NCI-H446 treated with DMSO at 0.1 percent for 48 hours (cell line): ENCODE data around the gene TLL1.
A peak's percentile ranks its signal among the peaks of the same experiment; 100 is the strongest.

Source experiments
- DNase-seq: peaks from one replicate; lab custom pipeline; 2025; lab: John Stamatoyannopoulos, UW

Gene TLL1

DNA sequence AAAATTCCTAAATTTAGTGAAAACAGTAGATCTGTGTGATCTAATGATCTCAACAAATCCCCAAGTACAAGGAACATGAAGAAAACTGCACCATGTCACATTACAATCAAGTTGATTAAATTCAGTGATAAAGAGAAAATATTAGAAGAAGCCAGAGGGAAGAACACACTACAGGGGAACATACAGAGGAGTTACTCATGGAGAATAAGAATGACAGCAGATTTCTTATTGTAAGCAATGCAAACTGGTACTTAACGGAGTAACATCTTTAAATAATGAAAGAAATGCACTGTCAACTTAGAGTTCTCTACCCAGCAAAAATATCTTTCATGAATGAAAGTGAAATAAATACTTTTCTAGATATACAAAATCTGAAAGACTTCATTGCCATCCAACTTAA lies 21.1 kb downstream of the TLL1 start:
- no peak for DNase-seq

DNA sequence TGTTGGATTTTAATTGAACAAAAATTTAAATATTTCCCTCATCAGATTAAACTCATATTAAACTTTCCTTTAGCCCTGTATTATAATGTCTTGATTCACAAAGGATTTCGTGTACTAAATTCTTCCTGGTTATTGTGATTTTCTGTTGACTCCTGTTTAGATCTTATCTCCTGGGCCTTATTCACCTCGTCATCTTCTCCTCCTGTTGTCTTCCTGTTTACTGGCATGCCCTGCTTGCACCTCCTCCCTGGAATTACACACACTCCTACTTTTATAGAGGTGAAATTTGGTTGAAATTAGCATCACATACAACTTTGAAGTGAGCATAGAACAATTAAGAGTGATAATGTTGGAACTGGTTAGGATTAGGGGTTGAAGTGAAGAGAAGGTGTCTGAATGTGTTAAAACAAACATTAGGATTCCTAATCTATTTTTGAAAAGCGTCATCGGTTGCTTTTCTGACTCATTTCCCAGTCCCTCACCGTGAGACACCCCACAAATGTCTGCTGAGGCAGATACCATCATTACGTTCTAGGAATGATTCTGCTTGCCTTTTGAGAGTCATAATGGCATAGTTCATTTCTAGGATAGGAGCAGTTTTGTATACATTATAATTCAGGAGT lies 32.5 kb downstream of the TLL1 start:
- no peak for DNase-seq

DNA sequence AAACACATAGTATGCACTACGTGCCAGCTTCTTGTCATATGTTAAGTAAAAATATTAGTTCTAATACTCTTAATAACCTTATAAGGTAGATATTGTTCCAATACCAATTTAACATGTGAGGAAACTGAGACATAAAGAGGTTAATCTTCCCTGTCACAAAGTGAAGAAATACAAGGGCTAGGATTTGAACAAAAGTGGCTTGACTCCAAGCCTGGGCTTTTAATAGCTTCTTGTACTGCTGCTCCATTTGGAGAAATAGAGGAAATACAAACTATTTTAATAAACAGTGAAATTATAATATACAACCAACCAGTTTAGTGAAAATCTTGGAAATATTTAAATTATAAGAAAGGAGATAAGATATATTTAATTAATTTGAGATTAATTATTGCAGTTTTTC lies 33.2 kb downstream of the TLL1 start:
- no peak for DNase-seq

DNA sequence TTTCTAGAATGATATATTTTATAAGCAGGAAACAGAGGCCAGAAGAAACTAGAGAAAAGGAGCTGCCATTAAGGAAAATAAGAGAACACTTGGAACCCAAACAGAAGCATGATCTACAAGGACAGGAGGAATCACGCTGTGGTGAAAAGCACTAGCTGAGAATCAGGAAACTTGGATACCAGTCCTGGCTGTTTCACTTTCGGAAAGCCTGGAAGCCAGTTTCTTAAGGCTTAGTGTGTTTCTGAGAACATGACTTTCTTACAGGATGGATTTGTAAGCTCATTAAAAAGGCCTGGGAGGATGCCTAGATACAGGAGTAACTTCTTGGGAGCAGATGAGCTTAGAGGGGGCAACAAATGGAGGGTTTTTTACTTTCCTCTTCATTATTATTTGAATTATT lies 36.9 kb downstream of the TLL1 start:
- DNase-seq, result no peak

DNA sequence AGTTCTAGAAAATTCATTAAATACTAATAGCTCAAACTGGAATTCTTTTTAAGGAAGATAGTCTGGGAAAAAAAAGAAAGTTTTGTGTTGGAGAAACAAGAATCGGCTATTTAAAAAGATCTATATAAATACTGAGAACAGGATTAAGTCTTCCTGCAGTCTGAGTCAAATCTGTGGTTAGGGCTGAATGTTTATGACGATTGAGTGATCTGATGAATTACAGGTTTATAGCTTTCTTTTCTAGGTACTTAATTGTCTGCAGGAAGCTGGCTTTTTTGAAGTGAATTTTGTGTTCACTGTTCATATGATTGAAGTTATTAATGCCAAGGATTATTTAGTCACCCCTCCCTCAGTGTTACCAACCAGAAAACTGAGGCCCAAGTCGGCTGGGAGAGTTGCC lies 42.2 kb downstream of the TLL1 start:
- no peak for DNase-seq

DNA sequence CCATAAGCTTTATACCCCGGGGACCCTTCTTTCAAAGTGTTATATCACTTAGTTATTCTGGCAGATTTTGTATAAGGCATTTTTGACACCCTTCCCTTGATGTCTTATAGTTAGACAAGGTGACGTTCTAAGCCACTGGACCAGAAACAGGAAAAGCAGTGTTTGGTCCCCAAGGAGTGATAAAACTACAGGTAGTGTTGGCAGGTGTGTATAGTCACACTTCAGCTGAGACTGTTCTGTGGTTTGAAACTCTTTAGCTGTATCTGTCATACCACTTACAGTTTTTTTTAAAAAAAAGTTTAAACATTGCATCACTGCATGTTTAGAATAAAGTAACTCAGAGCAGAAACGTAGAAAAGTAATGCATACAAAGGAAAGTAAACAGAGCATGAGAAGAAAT lies 48.5 kb downstream of the TLL1 start:
- DNase-seq, result no peak

DNA sequence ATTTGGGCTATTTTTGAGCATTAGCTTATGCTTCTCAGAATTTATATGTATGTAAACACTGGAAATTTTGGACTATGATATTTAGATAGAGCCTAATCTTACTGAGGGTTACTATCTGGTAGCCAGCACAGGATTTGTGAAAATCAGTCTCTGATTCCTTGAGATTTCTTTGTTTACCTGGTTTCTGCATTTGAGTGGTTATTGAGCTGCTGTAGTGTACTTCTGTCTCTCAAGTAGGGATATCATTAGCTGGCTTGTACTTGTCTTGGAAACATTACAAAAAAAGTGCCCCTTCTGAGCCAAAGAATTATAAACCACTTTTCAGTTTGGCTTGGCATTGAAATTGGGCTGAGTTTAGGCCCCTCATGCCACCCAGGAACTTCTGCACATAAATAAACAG lies 49.7 kb downstream of the TLL1 start:
- peak; percentile 71 for DNase-seq

DNA sequence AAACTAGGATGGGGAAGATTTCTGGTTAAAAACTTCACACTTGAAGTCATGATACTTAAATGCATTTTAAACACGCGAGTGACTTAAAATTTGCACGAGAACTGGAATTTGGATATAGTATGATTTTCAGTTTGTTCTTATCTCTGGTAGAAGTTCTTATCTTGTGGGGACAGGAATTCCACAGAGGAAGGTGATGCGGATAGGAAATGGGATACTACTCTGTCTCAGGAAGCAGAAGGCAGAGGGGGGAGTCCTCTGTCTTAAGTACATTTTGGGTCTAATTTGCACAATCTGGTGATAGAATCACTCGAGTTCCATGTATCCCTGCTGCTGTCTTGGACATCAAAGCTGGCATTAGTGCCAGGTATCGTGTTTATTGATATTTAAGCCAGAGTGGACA lies 53.3 kb downstream of the TLL1 start:
- no peak for DNase-seq

DNA sequence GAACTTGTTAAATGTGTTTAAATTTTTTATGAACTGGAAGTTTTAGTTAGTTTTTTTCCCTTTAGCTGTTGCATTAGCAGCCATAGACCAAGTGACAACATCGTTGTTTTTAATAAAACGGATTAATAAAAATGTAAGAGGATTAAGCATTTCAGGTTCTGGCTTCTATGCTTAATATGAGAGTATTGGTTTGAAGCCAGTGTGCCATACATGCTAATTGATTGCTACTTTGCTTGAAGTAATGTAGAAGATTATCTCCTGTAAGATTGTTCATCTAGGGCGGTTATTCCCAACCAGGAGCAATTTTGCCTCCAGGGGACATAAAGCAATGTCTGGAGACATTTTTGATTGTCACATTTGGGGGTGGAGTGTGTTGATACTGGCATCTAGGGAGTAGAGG lies 54.3 kb downstream of the TLL1 start:
- no peak for DNase-seq

DNA sequence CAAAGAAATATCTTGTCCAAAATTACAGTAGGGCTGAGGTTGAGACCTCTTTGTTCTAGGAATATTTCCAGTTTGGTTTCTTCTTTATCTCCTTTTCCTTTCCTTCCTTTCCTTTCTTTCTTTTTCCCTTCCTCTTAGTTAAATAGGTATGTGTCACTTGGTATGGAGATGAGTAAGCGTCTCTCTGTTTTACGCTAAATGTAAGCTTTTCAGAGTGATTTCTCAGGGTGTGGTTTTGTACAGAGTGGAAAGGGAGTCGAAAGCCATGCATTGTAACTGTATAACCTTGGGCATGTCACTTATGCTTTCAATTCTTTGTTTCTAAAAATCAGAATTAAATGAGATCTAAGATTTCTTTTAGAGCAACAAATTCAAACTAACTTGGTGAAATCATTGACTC lies 54.8 kb downstream of the TLL1 start:
- no peak for DNase-seq

DNA sequence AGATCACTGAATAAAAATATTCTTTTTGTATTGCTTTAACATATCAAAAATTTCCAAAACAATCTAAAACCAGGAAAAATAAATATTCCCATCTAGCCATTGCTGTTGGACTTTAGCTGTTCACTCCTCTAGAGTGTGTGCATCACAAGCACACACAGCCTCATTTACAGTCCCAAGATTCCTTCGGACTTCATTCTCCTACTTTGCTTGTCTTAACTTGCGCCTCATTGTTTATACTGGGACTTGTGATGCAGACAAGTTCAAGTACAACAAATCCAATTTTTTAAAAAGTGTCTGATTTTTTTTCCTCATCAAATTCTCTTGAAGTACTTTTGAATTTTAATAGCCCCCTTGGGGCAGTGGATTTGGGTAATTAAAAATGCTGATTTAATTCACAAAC lies 55.6 kb downstream of the TLL1 start:
- DNase-seq, result no peak

DNA sequence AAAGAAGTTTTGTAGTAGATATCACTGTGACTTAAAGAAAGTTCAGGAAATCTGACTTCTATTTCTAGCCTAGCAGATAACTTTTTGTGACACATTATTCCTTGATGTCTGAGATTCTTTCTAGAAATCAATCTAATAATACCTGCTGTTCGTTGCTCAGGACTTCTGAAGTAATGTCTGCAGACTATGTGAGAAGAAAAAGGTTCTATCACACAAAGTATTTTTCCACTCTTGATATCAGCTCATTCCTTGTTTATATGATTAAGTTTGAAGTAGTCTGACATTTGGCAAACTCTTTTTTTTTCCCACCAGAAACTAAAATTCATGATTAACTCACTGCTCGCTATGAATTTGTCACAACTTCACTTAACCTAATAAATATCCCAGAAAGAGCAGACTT lies 56.6 kb downstream of the TLL1 start:
- no peak for DNase-seq

DNA sequence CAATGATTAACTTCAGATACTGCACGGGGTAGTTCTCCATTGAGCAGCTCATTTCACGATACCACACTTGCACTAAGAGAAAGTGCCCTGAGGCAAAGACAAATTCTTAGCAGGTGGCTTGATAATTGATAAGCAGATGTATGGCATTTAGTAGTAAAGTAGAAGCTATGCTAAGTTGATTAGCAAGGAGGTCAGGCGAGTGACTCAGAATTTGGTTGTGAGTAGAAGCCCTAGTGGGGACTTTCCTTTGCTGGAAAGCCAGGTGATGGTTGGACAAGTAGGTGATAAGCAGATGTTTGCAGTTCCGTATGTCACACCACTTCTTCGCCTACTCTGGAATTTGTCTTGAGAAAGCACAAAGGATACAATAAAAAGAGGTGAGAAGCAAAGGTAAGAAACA lies 58.7 kb downstream of the TLL1 start:
- no peak for DNase-seq

DNA sequence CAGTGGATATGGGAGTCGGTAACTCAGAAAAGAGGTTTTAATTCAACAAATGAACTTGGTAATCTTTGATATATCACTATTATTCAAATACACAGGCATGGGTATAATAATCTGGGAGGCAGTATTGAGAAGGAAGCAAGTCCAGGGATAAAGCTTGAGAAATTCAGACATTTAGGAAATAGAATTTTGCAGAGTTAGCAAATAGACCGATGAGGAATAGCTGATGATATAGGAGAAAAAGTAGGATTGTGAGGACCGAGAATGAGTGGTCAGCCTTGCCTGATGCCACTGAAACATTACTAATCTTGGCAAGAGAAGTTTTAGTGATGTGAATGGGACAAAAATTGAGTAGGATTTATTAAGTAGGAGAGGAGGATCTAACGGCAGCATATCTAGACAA lies 71.9 kb downstream of the TLL1 start:
- DNase-seq, result no peak

DNA sequence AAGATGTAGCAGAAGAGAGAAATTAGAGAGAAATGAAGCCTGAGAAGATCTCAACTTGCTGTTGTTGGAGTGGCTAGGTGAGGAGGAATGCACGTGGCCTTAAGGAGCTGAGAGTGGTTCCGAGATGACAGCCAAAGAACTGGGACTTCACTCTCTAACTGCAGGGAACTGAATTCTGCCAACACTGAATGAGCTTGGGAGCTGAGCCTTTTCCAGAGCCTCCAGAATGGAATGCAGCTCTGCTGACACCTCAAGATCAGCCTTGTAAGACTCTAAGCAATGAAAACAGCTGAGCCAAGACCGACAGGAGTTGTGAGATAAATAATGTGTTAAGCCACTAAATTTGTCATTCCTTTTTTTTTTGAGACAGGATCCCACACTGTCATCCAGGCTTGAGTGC lies 73.0 kb downstream of the TLL1 start:
- no peak for DNase-seq

DNA sequence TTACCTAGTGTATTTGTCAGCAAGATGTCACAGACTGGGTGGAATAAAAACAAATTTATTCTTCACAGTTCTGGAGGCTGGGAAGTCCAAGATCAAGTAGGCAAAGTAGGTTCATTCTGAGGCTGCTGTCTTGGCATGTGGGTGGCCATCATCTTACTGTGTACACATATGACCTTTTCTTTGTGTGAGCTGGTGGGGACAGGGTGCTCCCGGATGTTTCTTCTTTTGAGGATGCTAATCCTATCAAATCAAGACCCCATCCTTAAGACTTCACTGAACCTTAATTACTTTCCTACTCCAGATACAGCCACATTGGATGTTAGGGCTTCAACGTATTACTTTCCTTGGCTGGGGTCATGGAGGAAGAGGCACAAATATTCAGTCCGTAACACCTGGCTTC lies 74.0 kb downstream of the TLL1 start:
- no peak for DNase-seq

DNA sequence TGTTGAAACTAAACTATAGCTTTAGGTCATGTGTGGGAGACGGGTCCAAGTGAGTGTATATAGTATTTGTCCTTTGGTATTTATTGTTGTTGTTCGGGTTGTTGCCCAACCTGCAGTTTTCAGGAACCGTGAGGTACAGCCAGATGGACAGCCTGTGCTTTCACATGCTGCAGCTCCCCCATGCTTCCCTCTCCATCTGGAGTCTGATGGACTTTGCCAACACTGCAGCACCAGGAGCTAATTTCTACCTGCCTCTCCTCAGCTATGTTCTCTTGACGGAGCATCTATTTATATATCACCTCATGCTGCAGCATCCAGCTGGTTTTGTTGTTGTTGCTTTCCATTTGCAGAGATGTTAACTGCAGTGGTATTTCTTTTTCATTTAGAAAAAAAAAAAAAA lies 80.1 kb downstream of the TLL1 start:
- DNase-seq, result peak; percentile 26

DNA sequence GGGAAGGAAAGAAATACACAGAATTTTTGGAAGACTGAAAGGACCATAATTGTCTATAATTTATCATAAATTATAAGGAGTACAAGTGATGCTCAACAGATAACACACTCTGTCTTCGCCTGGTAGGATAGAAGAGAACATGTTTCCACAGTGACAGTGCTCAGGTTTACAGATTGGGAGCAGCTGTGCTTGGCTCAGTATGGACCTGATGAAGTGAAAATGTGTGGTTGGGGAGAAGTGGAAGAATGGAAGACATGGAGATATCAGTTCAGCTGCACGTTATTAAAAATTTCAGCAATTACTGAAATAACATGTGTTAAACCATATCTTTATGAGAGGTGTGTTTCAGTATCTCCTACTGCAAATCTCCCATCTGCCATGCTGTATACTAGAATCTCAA lies 90.6 kb downstream of the TLL1 start:
- DNase-seq, result no peak

DNA sequence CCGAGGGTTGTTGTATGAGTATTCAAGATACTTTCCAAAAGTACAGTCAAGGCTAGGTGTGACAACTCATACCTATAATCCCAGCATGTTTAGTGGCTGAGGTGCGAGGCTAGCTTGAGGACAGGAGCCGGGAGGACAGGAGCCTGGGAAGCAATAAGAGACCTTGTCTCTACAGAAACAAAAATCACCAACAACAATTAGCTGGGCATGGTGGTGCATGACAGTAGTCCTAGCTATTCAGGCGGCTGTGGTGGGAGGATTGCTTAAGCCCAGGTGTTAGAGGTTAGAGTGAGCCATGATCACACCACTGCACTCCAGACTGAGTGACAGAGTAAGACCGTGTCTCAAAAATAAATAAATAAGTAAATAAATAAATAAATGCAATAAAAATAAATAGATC lies 91.6 kb downstream of the TLL1 start:
- DNase-seq, result no peak

DNA sequence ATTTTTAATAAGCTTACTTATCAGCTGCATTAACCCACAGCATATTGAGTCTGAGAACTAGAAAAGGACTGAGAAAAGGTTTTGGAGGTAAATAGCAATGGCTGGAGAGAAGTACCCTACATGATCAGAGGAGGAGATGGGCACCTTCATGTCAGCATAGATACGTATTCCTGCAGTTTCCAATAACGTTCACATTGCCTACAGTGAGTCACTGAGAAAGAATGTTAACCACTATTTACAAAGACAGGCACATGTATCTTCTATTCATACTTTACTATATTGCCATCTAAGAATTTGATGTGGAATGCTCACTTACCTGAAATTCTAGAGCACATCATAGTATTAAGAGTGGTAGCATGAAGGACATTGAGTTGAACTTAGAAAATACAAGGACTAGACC lies 92.5 kb downstream of the TLL1 start:
- DNase-seq, result no peak

DNA sequence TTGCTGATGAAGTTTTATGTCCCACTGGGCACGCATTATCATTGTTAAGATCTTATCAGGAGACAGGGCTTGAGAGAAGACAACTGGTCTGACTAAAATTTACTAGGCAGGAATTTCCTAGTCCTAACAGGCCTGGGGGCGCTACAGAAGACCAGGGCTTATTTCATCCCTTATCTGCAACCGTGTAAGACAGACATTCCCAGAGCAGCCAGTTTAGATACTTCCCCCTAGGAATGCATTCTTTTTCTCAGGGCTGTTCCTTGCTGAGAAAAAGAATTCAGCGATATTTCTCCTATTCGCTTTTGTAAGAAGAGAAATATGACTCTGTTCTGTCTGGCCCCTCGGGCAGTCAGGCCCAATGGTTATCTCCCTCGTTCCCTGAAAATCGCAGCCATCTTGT lies 93.8 kb downstream of the TLL1 start:
- DNase-seq, result no peak

DNA sequence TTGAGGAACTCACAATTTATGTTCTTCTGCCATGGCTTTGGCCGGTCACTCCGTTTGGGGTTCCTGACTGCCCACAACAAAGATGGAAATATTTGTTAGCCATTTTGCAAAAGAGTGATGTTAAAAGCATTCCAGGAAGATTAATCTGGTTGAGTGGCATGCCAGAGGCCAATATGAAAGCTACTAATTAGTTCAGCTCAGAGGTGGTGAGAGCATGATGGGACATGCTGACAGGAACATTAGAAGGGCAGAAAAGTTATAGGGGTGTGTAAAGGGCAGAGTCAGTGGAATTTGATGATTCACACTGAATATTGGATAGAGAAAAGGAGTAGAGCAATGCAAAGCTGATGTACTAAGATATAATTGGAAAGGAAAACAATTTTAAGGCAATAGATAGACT lies 94.4 kb downstream of the TLL1 start:
- DNase-seq, result no peak

DNA sequence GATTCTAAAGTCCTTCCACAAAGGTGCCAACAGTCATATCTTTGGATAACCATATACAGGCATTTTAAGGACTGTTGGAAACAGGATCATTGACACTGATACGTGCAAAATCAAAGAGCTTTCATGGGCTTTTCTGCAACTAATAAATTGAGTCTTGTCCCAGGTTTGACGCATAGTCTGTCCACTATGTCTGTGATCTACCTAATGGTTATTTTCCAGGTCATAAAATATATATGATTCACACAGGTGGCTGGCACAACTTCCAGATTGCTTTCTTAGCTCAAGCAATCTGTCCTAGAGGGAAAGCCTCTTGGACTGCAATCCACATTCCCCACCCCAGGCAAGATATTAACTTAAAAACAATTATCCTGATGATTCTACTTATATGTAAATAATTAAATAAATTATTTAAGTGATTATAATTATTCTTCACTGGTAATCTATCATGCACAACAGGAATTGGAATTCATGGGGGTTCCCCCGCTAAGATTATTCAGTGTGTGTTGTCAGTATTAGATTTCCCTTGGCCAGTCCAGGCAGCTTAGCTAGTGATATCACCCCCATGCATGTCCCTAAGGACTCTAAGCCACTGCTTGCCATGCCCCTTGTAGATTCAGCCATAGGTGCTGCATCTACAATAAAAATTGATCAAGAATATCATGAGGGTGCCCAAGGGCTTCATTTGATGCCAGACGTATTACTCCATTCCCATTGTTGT lies 97.8 kb downstream of the TLL1 start:
- DNase-seq, result no peak

DNA sequence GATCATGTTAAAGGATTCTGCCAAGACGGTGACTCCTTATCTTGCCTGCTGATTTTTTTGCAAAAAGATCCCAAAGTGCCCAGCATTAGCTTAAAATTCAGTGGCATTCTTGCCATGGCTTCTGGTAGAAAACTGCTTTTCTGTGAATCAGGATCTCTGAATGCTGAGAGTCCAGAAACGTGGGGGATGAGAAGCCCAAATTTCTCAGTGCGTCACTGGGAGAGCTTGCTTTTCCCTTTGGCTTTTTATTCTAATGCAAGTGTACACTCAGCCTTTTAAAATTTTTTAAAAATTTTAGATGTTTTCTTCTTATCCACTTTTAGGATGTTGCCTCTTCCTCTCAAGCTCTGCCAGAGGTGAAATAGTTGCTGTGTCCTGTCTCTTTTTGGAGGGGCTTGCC lies 98.4 kb downstream of the TLL1 start:
- DNase-seq, result no peak
